Liver (tissue), 9 donors: ENCODE results near the gene CCR2. TPM values are rescaled to one million over a fixed set of nuclear protein-coding genes. Genes with fewer than 3 reads are reported as not detected.
A peak's percentile ranks its signal among the peaks of the same experiment; 100 is the strongest.

Experiments
- DNase-seq: peaks from one replicate; pipeline ENCODE4 v3.0.0-alpha.2; 2017; ENCODE audit warnings: low spot score
- H3K27ac ChIP-seq, 2 donors: one replicate each; pipeline ENCODE4 v1.7.0; 2013; ENCODE audit warnings: inconsistent platforms in 2 of 2, low read length in 2 of 2, control low read depth in 1 of 2, low read depth in 1 of 2, mild to moderate bottlenecking in 1 of 2
- H3K27me3 ChIP-seq, 4 donors: one replicate each; pipeline versions ENCODE4 v1.6.1 to v1.7.0; 2013; ENCODE audit warnings: low read length in 3 of 4, inconsistent platforms in 1 of 4, mild to moderate bottlenecking in 1 of 4, moderate library complexity in 1 of 4; ENCODE audit not compliant: control insufficient read depth in 4 of 4, insufficient read depth in 4 of 4
- H3K36me3 ChIP-seq, 4 donors: one replicate each; pipeline versions ENCODE4 v1.6.1 to v1.7.0; 2013; ENCODE audit warnings: low read length in 3 of 4, mild to moderate bottlenecking in 3 of 4, low read depth in 1 of 4, moderate library complexity in 1 of 4; ENCODE audit not compliant: control insufficient read depth in 4 of 4, insufficient read depth in 3 of 4
- H3K4me1 ChIP-seq, 4 donors: one replicate each; pipeline versions ENCODE4 v1.6.1 to v1.7.0; 2013; ENCODE audit warnings: low read length in 3 of 4, mild to moderate bottlenecking in 3 of 4, moderate library complexity in 1 of 4; ENCODE audit not compliant: control insufficient read depth in 4 of 4, insufficient read depth in 4 of 4
- H3K4me3 ChIP-seq, 3 donors: one replicate each; pipeline versions ENCODE4 v1.6.1 to v1.7.0; 2013; ENCODE audit warnings: low read length in 3 of 3, control low read depth in 1 of 3, low read depth in 1 of 3, mild to moderate bottlenecking in 1 of 3
- H3K9ac ChIP-seq, 2 donors: one replicate each; pipeline ENCODE4 v1.7.0; 2013; ENCODE audit warnings: low read length in 2 of 2, mild to moderate bottlenecking in 2 of 2, moderate library complexity in 2 of 2, control low read depth in 1 of 2, low read depth in 1 of 2
- H3K9me3 ChIP-seq, 4 donors: one replicate each; pipeline versions ENCODE4 v1.6.1 to v1.7.0; 2013; ENCODE audit warnings: low read length in 3 of 4; ENCODE audit not compliant: control insufficient read depth in 4 of 4
- EGR1 ChIP-seq, 2 donors: IDR thresholded peaks; 2 replicates each; pipeline ENCODE4 v1.6.1; 2016 to 2018; ENCODE audit warnings: antibody characterized with exemption in 2 of 2, low read depth in 2 of 2
- FOXA1 ChIP-seq: IDR thresholded peaks from 2 replicates; pipeline ENCODE4 v1.6.1; 2016; ENCODE audit warnings: antibody characterized with exemption
- FOXA2 ChIP-seq: IDR thresholded peaks from 2 replicates; pipeline ENCODE4 v1.6.1; 2016; ENCODE audit warnings: antibody characterized with exemption
- GABPA ChIP-seq, 2 donors: IDR thresholded peaks in 1 of 2; conservative IDR thresholded peaks in 1 of 2; 2 replicates each; pipeline ENCODE4 v1.6.1; 2016; ENCODE audit warnings: antibody characterized with exemption in 2 of 2, mild to moderate bottlenecking in 1 of 2, moderate library complexity in 1 of 2
- HNF4A ChIP-seq, 2 donors: conservative IDR thresholded peaks; 2 replicates each; pipeline ENCODE4 v1.6.1; 2016; ENCODE audit warnings: antibody characterized with exemption in 2 of 2, mild to moderate bottlenecking in 2 of 2
- HNF4G ChIP-seq: IDR thresholded peaks from 2 replicates; pipeline ENCODE4 v1.6.1; 2016; ENCODE audit warnings: antibody characterized with exemption
- JUND ChIP-seq, 2 donors: IDR thresholded peaks; 2 replicates each; pipeline ENCODE4 v1.6.1; 2016; ENCODE audit warnings: antibody characterized with exemption in 2 of 2
- MAX ChIP-seq: IDR thresholded peaks from 2 replicates; pipeline ENCODE4 v1.6.1; 2016; ENCODE audit warnings: antibody characterized with exemption
- NR2F2 ChIP-seq: IDR thresholded peaks from 2 replicates; pipeline ENCODE4 v1.6.1; 2016; ENCODE audit warnings: antibody characterized with exemption
- RAD21 ChIP-seq, 2 donors: IDR thresholded peaks; 2 replicates each; pipeline ENCODE4 v1.6.1; 2016; ENCODE audit warnings: antibody characterized with exemption in 2 of 2, mild to moderate bottlenecking in 2 of 2
- RXRA ChIP-seq, 2 donors: IDR thresholded peaks; 2 replicates each; pipeline ENCODE4 v1.6.1; 2017 to 2018; ENCODE audit warnings: antibody characterized with exemption in 2 of 2, mild to moderate bottlenecking in 1 of 2
- SP1 ChIP-seq: IDR thresholded peaks from 2 replicates; pipeline ENCODE4 v1.6.1; 2018; ENCODE audit warnings: antibody characterized with exemption, mild to moderate bottlenecking
- TAF1 ChIP-seq: conservative IDR thresholded peaks from 2 replicates; pipeline ENCODE4 v1.6.1; 2016; ENCODE audit warnings: antibody characterized with exemption, mild to moderate bottlenecking
- YY1 ChIP-seq: IDR thresholded peaks from 2 replicates; pipeline ENCODE4 v1.6.1; 2016; ENCODE audit warnings: antibody characterized with exemption, mild to moderate bottlenecking
- ZBTB33 ChIP-seq: IDR thresholded peaks from 2 replicates; pipeline ENCODE4 v1.6.1; 2016; ENCODE audit warnings: antibody characterized with exemption
- WGBS: extraction: QIAGEN DNeasy Blood & Tissue Kit; methylation state at CpG from one replicate; pipeline ENCODE4 v1.1.7; 2013; 5-methylcytosine and 5-hydroxymethylcytosine counted together
- polyA plus RNA-seq, 2 donors: library from polyadenylated mRNA; stranded (reverse) in 1 of 2; unstranded in 1 of 2; fragments of 200-250 nt in 1 of 2; fragments of >200 nt in 1 of 2; fragmentation: Nextera tagmentation in 1 of 2; extraction: Ambion mirVana in 1 of 2; gene quantifications; one replicate each; pipeline versions ENCODE4 v1.2.1 to v1.2.3, GENCODE V29; 2013 to 2015
- total RNA-seq, 2 donors: library from RNA; depleted of rRNA; stranded (reverse); fragments of >200 nt; gene quantifications; one replicate each; pipeline ENCODE4 v1.2.3, GENCODE V29; 2014
- TF ChIP-seq, protein P1 (sequence below): IDR thresholded peaks from 2 replicates; pipeline ENCODE4 v1.6.1; 2016; ENCODE audit warnings: antibody characterized with exemption
- TF ChIP-seq, protein P2 (sequence below): IDR thresholded peaks from 2 replicates; pipeline ENCODE4 v1.6.1; 2016; ENCODE audit warnings: antibody characterized with exemption, mild to moderate bottlenecking
- donor health status: healthy.
- donor health status: healthy.
- donor health status: healthy.
- donor health status: healthy.
- donor health status: healthy.

CCR2 gene
- total and polyA plus RNA-seq, 4 donors: 0.68 to 3.4 (median 2.4) TPM

DNA sequence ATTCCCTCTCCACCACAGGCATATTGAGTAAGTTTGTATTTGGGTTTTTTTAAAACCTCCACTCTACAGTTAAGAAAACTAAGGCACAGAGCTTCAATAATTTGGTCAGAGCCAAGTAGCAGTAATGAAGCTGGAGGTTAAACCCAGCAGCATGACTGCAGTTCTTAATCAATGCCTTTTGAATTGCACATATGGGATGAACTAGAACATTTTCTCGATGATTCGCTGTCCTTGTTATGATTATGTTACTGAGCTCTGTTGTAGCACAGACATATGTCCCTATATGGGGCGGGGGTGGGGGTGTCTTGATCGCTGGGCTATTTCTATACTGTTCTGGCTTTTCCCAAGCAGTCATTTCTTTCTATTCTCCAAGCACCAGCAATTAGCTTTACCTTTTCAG lies 15.2 kb downstream of the CCR2 start (continued):
- TF ChIP-seq FOXA1: no peak

DNA sequence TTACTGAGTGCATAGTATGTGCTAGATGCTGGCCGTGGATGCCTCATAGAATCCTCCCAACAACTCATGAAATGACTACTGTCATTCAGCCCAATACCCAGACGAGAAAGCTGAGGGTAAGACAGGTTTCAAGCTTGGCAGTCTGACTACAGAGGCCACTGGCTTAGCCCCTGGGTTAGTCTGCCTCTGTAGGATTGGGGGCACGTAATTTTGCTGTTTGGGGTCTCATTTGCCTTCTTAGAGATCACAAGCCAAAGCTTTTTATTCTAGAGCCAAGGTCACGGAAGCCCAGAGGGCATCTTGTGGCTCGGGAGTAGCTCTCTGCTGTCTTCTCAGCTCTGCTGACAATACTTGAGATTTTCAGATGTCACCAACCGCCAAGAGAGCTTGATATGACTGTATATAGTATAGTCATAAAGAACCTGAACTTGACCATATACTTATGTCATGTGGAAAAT lies 15.8 kb downstream of the CCR2 start:
- TF ChIP-seq SP1 (no peak), FOXA2 (no peak), GABPA (IDR thresholded peaks at IDR 0.05 in 1 of 2, conservative IDR thresholded peaks at IDR 0.05 in 1 of 2) (no peak), JUND (IDR thresholded peaks at IDR 0.05) (no peak), ZBTB33 (no peak), EGR1 (IDR thresholded peaks at IDR 0.05; ENCODE audit: low read depth in 2 of 2) (no peak), HNF4A (conservative IDR thresholded peaks at IDR 0.05) (no peak), MAX (no peak), RAD21 (IDR thresholded peaks at IDR 0.05) (no peak), HNF4G (no peak), NR2F2 (no peak)
- TF ChIP-seq, protein P1, sequence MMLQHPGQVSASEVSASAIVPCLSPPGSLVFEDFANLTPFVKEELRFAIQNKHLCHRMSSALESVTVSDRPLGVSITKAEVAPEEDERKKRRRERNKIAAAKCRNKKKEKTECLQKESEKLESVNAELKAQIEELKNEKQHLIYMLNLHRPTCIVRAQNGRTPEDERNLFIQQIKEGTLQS: no peak
- 68% methylated on average over 6 of the region's 6 CpGs for WGBS
- no peaks in the 10 kb centered on the region for H3K9me3 ChIP-seq
- DNase-seq: no peak
- no peak overlapping the region for H3K9ac ChIP-seq
- no peaks in the 10 kb centered on the region for H3K36me3 ChIP-seq
- H3K4me1 ChIP-seq: peaks cover 0 to 2% (median 0%) of the 10 kb centered on the region in 4 donors
- H3K27ac ChIP-seq: no peak overlapping the region
- H3K4me3 ChIP-seq: no peak overlapping the region
- peaks cover 0 to 4% (median 0%) of the 10 kb centered on the region in 4 donors for H3K27me3 ChIP-seq

DNA sequence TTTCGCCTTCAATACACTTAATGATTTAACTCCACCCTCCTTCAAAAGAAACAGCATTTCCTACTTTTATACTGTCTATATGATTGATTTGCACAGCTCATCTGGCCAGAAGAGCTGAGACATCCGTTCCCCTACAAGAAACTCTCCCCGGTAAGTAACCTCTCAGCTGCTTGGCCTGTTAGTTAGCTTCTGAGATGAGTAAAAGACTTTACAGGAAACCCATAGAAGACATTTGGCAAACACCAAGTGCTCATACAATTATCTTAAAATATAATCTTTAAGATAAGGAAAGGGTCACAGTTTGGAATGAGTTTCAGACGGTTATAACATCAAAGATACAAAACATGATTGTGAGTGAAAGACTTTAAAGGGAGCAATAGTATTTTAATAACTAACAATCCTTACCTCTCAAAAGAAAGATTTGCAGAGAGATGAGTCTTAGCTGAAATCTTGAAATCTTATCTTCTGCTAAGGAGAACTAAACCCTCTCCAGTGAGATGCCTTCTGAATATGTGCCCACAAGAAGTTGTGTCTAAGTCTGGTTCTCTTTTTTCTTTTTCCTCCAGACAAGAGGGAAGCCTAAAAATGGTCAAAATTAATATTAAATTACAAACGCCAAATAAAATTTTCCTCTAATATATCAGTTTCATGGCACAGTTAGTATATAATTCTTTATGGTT lies 17.1 kb downstream of the CCR2 start, which contains the start of gene CCR5:
Gene CCR5 (plus strand): TSS at position 108 of the 680 bp plus-strand sequence. CDS start 1,957 bp downstream, outside the sequence.
- H3K4me3 ChIP-seq: no peak within 1 kb of the TSS
- H3K4me1 ChIP-seq: peaks cover 0 to 2% (median 0%) of the 10 kb centered on the region in 4 donors
- WGBS: 63% methylated on average over 5 of the region's 5 CpGs
- H3K27ac ChIP-seq: no peak within 1 kb of the TSS
- H3K9me3 ChIP-seq: no peaks in the 10 kb centered on the region
- peak within 1 kb of the TSS in 1 of 2 donors; percentile 72 for H3K9ac ChIP-seq
- no peaks in the 10 kb centered on the region for H3K36me3 ChIP-seq
- TF ChIP-seq, protein P1: no peak
- TF ChIP-seq YY1: no peak
- TF ChIP-seq, protein P2, sequence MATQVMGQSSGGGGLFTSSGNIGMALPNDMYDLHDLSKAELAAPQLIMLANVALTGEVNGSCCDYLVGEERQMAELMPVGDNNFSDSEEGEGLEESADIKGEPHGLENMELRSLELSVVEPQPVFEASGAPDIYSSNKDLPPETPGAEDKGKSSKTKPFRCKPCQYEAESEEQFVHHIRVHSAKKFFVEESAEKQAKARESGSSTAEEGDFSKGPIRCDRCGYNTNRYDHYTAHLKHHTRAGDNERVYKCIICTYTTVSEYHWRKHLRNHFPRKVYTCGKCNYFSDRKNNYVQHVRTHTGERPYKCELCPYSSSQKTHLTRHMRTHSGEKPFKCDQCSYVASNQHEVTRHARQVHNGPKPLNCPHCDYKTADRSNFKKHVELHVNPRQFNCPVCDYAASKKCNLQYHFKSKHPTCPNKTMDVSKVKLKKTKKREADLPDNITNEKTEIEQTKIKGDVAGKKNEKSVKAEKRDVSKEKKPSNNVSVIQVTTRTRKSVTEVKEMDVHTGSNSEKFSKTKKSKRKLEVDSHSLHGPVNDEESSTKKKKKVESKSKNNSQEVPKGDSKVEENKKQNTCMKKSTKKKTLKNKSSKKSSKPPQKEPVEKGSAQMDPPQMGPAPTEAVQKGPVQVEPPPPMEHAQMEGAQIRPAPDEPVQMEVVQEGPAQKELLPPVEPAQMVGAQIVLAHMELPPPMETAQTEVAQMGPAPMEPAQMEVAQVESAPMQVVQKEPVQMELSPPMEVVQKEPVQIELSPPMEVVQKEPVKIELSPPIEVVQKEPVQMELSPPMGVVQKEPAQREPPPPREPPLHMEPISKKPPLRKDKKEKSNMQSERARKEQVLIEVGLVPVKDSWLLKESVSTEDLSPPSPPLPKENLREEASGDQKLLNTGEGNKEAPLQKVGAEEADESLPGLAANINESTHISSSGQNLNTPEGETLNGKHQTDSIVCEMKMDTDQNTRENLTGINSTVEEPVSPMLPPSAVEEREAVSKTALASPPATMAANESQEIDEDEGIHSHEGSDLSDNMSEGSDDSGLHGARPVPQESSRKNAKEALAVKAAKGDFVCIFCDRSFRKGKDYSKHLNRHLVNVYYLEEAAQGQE: no peak
- no peak for TF ChIP-seq FOXA1
- TF ChIP-seq FOXA2: no peak
- no peak for TF ChIP-seq ZBTB33
- no peak for TF ChIP-seq NR2F2
- no peak for TF ChIP-seq SP1
- no peak for TF ChIP-seq JUND (IDR thresholded peaks at IDR 0.05)
- no peak for TF ChIP-seq RAD21 (IDR thresholded peaks at IDR 0.05)
- no peak for TF ChIP-seq RXRA (IDR thresholded peaks at IDR 0.05)
- no peak for TF ChIP-seq TAF1
- peaks cover 0 to 6% (median 0%) of the 10 kb centered on the region in 4 donors for H3K27me3 ChIP-seq
- no peak for DNase-seq
